MM.1S (cell line): ENCODE data around the gene TTC17.

ENCODE experiments used
- DNase-seq: peaks from one replicate; pipeline ENCODE4 v3.0.0-alpha.2; 2015
- H2AFZ ChIP-seq: fragments of 300-600 bp; sonication (generic); 2 replicates; pipeline ENCODE4 v1.6.0; 2016; ENCODE audit warnings: antibody characterized with exemption, low read length
- H3F3A ChIP-seq: fragments of 300-600 bp; sonication (generic); 2 replicates; pipeline ENCODE4 v1.6.1; 2016; ENCODE audit warnings: mild to moderate bottlenecking, antibody characterized with exemption, low read length, moderate library complexity, mixed read lengths; ENCODE audit not compliant: insufficient read depth
- H3K27ac ChIP-seq: fragments of 300-600 bp; sonication (generic); 2 replicates; pipeline ENCODE4 v1.5.1; 2016; ENCODE audit warnings: mild to moderate bottlenecking, low read length
- H3K27me3 ChIP-seq: fragments of 300-600 bp; sonication (generic); replicated peaks from 2 replicates; pipeline ENCODE4 v1.6.0; 2016; ENCODE audit warnings: low read length; ENCODE audit not compliant: insufficient read depth
- H3K36me3 ChIP-seq: fragments of 300-600 bp; sonication (generic); replicated peaks from 2 replicates; pipeline ENCODE4 v1.6.1; 2016; ENCODE audit warnings: mild to moderate bottlenecking, low read length, mixed read lengths; ENCODE audit not compliant: insufficient read depth
- H3K4me1 ChIP-seq: fragments of 300-600 bp; sonication (generic); 2 replicates; pipeline ENCODE4 v1.6.1; 2016; ENCODE audit warnings: low read length, mixed read lengths
- H3K4me2 ChIP-seq: fragments of 300-600 bp; sonication (generic); 2 replicates; pipeline ENCODE4 v1.6.0; 2016; ENCODE audit warnings: low read depth, low read length
- H3K4me3 ChIP-seq: fragments of 300-600 bp; sonication (generic); 2 replicates; pipeline ENCODE4 v1.5.1; 2016; ENCODE audit warnings: low read length, mixed read lengths
- H3K79me2 ChIP-seq: fragments of 300-600 bp; sonication (generic); 2 replicates; pipeline ENCODE4 v1.6.1; 2016; ENCODE audit warnings: mixed run types, low read length, mixed read lengths
- H3K9ac ChIP-seq: fragments of 300-600 bp; sonication (generic); 2 replicates; pipeline ENCODE4 v1.6.1; 2016; ENCODE audit warnings: low read length, mixed read lengths
- H3K9me2 ChIP-seq: fragments of 300-600 bp; sonication (generic); replicated peaks from 2 replicates; pipeline ENCODE4 v1.6.1; 2016; ENCODE audit warnings: mild to moderate bottlenecking, low read length, mixed read lengths; ENCODE audit not compliant: insufficient read depth
- H3K9me3 ChIP-seq: fragments of 300-600 bp; sonication (generic); replicated peaks from 2 replicates; pipeline ENCODE4 v1.6.1; 2016; ENCODE audit warnings: mild to moderate bottlenecking, low read length, mixed read lengths; ENCODE audit not compliant: insufficient read depth
- H4K20me1 ChIP-seq: fragments of 300-600 bp; sonication (generic); 2 replicates; pipeline ENCODE4 v1.6.1; 2016; ENCODE audit warnings: mild to moderate bottlenecking, low read length, moderate library complexity, mixed read lengths; ENCODE audit not compliant: insufficient read depth
- EZH2 ChIP-seq: fragments of 300-600 bp; sonication (generic); optimal IDR thresholded peaks from 2 replicates; pipeline ENCODE3; 2017; ENCODE audit warnings: low read depth, mild to moderate bottlenecking, antibody characterized with exemption, low read length, mixed read lengths
- EZH2phosphoT487 ChIP-seq: fragments of 300-600 bp; sonication (generic); IDR thresholded peaks from 2 replicates; pipeline ENCODE4 v1.6.1; 2018; ENCODE audit warnings: antibody characterized with exemption, low read length
- TF ChIP-seq, protein P1 (sequence below): fragments of 300-600 bp; sonication (generic); IDR thresholded peaks from 2 replicates; pipeline ENCODE4 v1.5.1; 2016; ENCODE audit warnings: antibody characterized with exemption, low read length, mixed read lengths

TTC17 gene

DNA sequence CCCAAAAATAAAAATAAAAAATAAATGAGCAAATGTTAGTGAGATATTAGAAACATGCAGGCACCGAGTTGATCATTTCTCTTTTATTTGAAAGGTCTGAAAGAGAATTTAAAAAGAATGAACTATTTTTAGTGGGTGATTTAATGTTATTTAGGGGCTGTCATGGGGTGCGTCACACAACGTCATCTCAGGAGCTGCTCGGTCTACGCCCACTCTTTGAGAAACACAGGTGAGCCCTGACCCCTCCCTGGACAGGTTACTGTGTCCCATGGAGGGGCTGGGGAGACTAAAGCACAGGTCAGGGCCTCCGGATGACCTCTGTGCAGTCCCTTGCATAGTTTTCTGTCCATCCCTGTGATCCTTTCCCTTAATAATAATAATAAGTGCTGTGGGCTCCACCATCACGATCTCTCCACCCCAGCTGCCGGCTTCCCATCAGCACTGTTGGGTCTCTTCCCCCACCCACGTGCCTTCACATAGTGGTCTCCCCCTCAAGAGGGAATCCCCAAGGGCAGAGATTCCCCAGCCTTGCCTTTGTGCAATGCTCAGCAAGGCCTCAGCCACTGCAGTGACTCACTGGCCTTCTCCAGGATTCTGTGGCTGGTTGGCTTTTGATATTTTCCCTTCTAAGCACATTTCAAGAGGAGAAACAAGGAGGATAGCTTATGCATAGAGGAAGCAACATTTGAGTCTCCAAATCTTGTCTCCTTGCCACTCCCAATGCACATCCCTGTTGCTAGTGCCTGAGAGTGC, 159.9 kb downstream of the TTC17 start:
- Histone ChIP-seq H3K27ac (no peak overlapping the region), H3K4me2 (no peak overlapping the region), H3K9me2 (no peaks in the 10 kb centered on the region), H3K27me3 (no peaks in the 10 kb centered on the region), H3K9me3 (no peaks in the 10 kb centered on the region), H2AFZ (no peak overlapping the region), H3K4me1 (peaks cover 16% of the 10 kb centered on the region), H3K79me2 (no peaks in the 10 kb centered on the region), H3K36me3 (no peaks in the 10 kb centered on the region), H4K20me1 (no peaks in the 10 kb centered on the region), H3F3A (peaks cover 8% of the 10 kb centered on the region; the same call in 1 of the 2 replicates), H3K9ac (no peak overlapping the region), H3K4me3 (no peak overlapping the region)
- DNase-seq, result no peak
- no peak for TF ChIP-seq EZH2
- TF ChIP-seq, protein P1, sequence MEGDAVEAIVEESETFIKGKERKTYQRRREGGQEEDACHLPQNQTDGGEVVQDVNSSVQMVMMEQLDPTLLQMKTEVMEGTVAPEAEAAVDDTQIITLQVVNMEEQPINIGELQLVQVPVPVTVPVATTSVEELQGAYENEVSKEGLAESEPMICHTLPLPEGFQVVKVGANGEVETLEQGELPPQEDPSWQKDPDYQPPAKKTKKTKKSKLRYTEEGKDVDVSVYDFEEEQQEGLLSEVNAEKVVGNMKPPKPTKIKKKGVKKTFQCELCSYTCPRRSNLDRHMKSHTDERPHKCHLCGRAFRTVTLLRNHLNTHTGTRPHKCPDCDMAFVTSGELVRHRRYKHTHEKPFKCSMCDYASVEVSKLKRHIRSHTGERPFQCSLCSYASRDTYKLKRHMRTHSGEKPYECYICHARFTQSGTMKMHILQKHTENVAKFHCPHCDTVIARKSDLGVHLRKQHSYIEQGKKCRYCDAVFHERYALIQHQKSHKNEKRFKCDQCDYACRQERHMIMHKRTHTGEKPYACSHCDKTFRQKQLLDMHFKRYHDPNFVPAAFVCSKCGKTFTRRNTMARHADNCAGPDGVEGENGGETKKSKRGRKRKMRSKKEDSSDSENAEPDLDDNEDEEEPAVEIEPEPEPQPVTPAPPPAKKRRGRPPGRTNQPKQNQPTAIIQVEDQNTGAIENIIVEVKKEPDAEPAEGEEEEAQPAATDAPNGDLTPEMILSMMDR, result no peak
- TF ChIP-seq EZH2phosphoT487, result no peak

DNA sequence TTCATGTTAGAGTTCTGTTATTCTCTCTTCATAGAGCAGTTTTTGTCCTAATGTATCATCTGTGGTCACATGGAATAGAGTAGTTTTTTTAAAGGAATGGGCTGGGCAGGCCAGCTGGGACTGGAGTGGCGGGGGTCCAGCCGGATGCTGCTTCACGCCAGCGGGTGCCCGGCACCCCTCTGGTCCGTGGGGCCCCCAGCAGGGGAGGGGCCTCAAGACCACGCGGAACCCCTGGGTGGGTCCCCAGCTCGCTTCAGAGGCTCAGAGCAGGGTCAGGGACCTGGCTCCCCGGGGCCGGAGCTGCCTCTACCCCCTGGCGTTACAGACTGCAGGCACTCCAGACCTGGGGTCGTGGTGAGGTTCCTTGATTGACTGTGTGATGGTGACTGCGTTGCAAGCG, 162.8 kb downstream of the TTC17 start:
- Histone ChIP-seq H3K27me3 (no peaks in the 10 kb centered on the region), H4K20me1 (no peaks in the 10 kb centered on the region), H3K79me2 (no peaks in the 10 kb centered on the region), H3F3A (peaks cover 8% of the 10 kb centered on the region), H3K36me3 (no peaks in the 10 kb centered on the region), H3K27ac (no peak overlapping the region), H3K4me3 (no peak overlapping the region), H3K9ac (no peak overlapping the region), H3K9me2 (no peaks in the 10 kb centered on the region), H3K4me2 (no peak overlapping the region), H3K4me1 (peaks cover 27% of the 10 kb centered on the region), H3K9me3 (no peaks in the 10 kb centered on the region), H2AFZ (no peak overlapping the region)
- DNase-seq, result no peak
- TF ChIP-seq, protein P1, result no peak
- TF ChIP-seq EZH2phosphoT487 (no peak), EZH2 (no peak)

DNA sequence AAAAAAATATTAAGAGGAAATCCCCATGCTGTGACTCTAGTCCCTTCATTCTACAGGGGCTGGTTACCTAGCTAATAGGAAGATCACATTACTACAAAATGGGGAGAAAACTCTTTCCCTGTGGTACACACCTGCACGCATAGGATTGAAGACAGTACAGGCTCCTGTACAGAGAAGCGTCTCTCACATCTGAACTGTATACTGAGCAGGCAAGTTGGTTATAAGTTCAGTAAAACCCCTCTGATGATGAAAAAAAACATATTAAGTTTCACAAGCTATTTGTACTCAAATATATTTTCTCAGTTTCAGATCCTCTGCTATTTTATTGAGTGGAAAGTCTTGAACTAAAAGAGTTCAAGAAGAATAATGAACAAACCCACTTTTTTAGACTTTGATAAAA, 164.9 kb downstream of the TTC17 start:
- TF ChIP-seq EZH2phosphoT487, result no peak
- TF ChIP-seq, protein P1, result no peak
- no peak for TF ChIP-seq EZH2
- Histone ChIP-seq H3K9ac (no peak overlapping the region), H3K79me2 (no peaks in the 10 kb centered on the region), H3K4me2 (peak overlapping the region; percentile 61; the same call in 1 of the 2 replicates), H4K20me1 (no peaks in the 10 kb centered on the region), H3K4me1 (peaks cover 27% of the 10 kb centered on the region), H3F3A (peaks cover 8% of the 10 kb centered on the region), H3K9me3 (no peaks in the 10 kb centered on the region), H3K9me2 (no peaks in the 10 kb centered on the region), H3K27me3 (no peaks in the 10 kb centered on the region), H3K27ac (peak overlapping the region; percentile 60; the same call in 1 of the 2 replicates), H2AFZ (no peak overlapping the region), H3K4me3 (no peak overlapping the region), H3K36me3 (no peaks in the 10 kb centered on the region)
- peak; percentile 80 for DNase-seq
